Measurements from ENCODE around the gene TXNRD2.

DNA sequence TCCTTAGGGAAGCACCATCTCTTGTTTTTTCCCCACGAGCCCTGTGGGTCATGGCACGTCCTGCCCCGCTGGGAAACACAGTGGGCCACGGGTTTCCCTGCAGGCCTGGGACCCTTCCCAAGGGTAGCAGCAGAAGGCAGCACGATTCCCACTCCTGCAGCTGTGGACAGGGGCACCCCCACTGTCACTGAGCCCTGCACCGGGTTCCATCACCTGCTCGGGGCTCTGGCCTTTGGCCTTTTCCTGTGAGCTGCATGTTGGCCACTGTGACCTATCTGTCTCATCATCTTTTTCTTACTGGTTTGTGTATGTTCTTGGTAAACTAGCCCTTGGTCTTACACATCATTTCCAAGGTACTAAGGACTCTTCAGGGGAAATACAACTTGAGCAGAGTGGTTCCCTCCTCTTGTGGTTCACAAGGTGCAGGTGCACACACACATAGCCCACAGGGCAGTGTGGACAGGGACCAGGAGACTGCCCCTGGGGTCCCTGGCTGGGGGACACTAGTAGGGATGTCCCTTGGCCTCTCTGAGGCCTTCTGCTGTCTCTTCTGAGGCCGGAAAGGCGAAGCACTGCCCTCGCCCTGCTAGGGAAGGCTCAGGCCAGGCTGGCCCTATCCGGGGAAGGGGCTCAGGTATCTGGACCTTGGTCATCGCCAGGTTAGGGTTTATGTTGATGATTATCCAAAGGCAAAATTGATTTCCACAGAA lies 19.0 kb upstream of the TXNRD2 start:
- TF ChIP-seq POLR2AphosphoS5 (IDR thresholded peaks at IDR 0.05; ENCODE audit: low read depth, low read length) (no peak), POLR2A (IDR thresholded peaks at IDR 0.05; ENCODE audit: low read depth, low read length) (no peak), SPI1 (IDR thresholded peaks at IDR 0.05; ENCODE audit: low read depth, low read length) (no peak)
